SU-DHL-6 (cell line): ENCODE data around the gene GOLGA3.
A peak's percentile ranks its signal among the peaks of the same experiment; 100 is the strongest.
"Not testable (repeated sequence)": the region's sequence is repeated elsewhere in the genome, so short reads cannot be mapped to it uniquely, and the experiment has no call there.

Experiments
- H2AFZ ChIP-seq: fragments of 200-600 bp; sonication (generic); 2 replicates; pipeline ENCODE4 v1.6.1; 2014; ENCODE audit warnings: low read depth, mild to moderate bottlenecking, moderate library complexity, mixed read lengths, antibody characterized with exemption, low read length; ENCODE audit not compliant: severe bottlenecking
- H3F3A ChIP-seq: fragments of 200-600 bp; shearing (Covaris generic); 2 replicates; pipeline ENCODE4 v1.6.0; 2016; ENCODE audit warnings: antibody characterized with exemption, mild to moderate bottlenecking; ENCODE audit not compliant: insufficient read depth
- H3K27ac ChIP-seq: fragments of 200-600 bp; sonication (generic); 2 replicates; pipeline ENCODE4 v1.5.1; 2016; ENCODE audit warnings: low read depth, mild to moderate bottlenecking, low read length, moderate library complexity, mixed read lengths
- H3K27me3 ChIP-seq: fragments of 200-600 bp; sonication (generic), shearing (Covaris generic); 2 replicates; pipeline ENCODE4 v1.6.0; 2014; ENCODE audit warnings: mild to moderate bottlenecking, low read length
- H3K36me3 ChIP-seq: fragments of 200-600 bp; sonication (generic); 2 replicates; pipeline ENCODE4 v1.6.1; 2014; ENCODE audit warnings: mild to moderate bottlenecking, low read length, mixed read lengths
- H3K4me2 ChIP-seq: fragments of 300-600, 200-600 bp; shearing (Covaris generic), sonication (generic); 2 replicates; pipeline ENCODE4 v1.6.0; 2014; ENCODE audit warnings: low read length, low read depth, mild to moderate bottlenecking; ENCODE audit not compliant: poor library complexity, severe bottlenecking
- H3K4me3 ChIP-seq: fragments of 200-600 bp; sonication (generic); 2 replicates; pipeline ENCODE4 v1.5.1; 2014; ENCODE audit warnings: antibody characterized with exemption, low read length, mild to moderate bottlenecking, mixed read lengths; ENCODE audit not compliant: insufficient read depth, poor library complexity, severe bottlenecking
- H3K79me2 ChIP-seq: fragments of 200-600 bp; sonication (generic); 2 replicates; pipeline ENCODE4 v1.6.1; 2014; ENCODE audit warnings: mild to moderate bottlenecking, low read length, moderate library complexity; ENCODE audit not compliant: insufficient read depth
- H3K9ac ChIP-seq: fragments of 200-600 bp; sonication (generic); 2 replicates; pipeline ENCODE4 v1.7.0; 2014; ENCODE audit warnings: mild to moderate bottlenecking, low read length
- H3K9me2 ChIP-seq: fragments of 200-600 bp; sonication (generic); replicated peaks from 2 replicates; pipeline ENCODE4 v1.6.1; 2014; ENCODE audit warnings: low read length; ENCODE audit not compliant: insufficient read depth
- H3K9me3 ChIP-seq: fragments of 200-600 bp; sonication (generic); 2 replicates; pipeline ENCODE4 v1.6.1; 2014; ENCODE audit warnings: low read length, mixed read lengths; ENCODE audit not compliant: insufficient read depth
- H4K20me1 ChIP-seq: fragments of 200-600 bp; sonication (generic); 2 replicates; pipeline ENCODE4 v1.6.1; 2014; ENCODE audit warnings: low read depth, mild to moderate bottlenecking, antibody characterized with exemption, low read length, moderate library complexity, mixed read lengths
- CTCF ChIP-seq: fragments of 200-600 bp; sonication (generic); IDR thresholded peaks from one replicate; pipeline ENCODE4 v1.5.1; 2017; ENCODE audit warnings: antibody characterized with exemption, mild to moderate bottlenecking, low read length, moderate library complexity; ENCODE audit not compliant: insufficient read depth, poor library complexity, severe bottlenecking
- EZH2phosphoT487 ChIP-seq: fragments of 200-600 bp; sonication (generic), shearing (Covaris generic); conservative IDR thresholded peaks from 2 replicates; pipeline ENCODE4 v1.6.1; 2018; ENCODE audit warnings: mild to moderate bottlenecking, antibody characterized with exemption, low read length, moderate library complexity, mixed read lengths

Gene GOLGA3

GRCh38 chr12:132761032-132761920 is 67.4 kb downstream of the GOLGA3 start, which contains the start of gene ANKLE2:
ANKLE2 (minus strand) TSS chr12:132761832; CDS start chr12:132761798, 34 bp downstream.
- Histone ChIP-seq H4K20me1 (peaks cover 18% of the 10 kb centered on the region; the same call in 1 of the 2 replicates), H3F3A (0 out of 2 replicates have a peak, but pooled peaks cover 6% of the 10 kb centered on the region), H3K27ac (peak within 1 kb of the TSS; percentile 96), H3K4me2 (peak within 1 kb of the TSS; percentile 88), H2AFZ (peak within 1 kb of the TSS; percentile 77), H3K9me3 (no peaks in the 10 kb centered on the region), H3K27me3 (no peaks in the 10 kb centered on the region), H3K4me3 (peak within 1 kb of the TSS; percentile 93), H3K36me3 (0 out of 2 replicates have a peak, but pooled peaks cover 4% of the 10 kb centered on the region), H3K79me2 (peaks cover 59% of the 10 kb centered on the region), H3K9ac (peak within 1 kb of the TSS; percentile 99), H3K9me2 (no peaks in the 10 kb centered on the region)
- TF ChIP-seq EZH2phosphoT487 = no peak
- no peak for TF ChIP-seq CTCF

- Histone ChIP-seq H3K9me3 (no peaks in the 10 kb centered on the region), H3K9me2 (no peaks in the 10 kb centered on the region), H3F3A (0 out of 2 replicates have a peak, but pooled peaks cover 6% of the 10 kb centered on the region), H3K27ac (no peak overlapping the region), H3K27me3 (no peaks in the 10 kb centered on the region), H4K20me1 (peaks cover 18% of the 10 kb centered on the region; the same call in 1 of the 2 replicates), H3K9ac (no peak overlapping the region), H3K4me2 (no peak overlapping the region), H3K4me3 (no peak overlapping the region), H3K36me3 (peaks cover 10% of the 10 kb centered on the region; the same call in 1 of the 2 replicates), H3K79me2 (peaks cover 78% of the 10 kb centered on the region), H2AFZ (no peak overlapping the region)
- no peak for TF ChIP-seq CTCF
- TF ChIP-seq EZH2phosphoT487 = no peak
These were observed 69.3 kb downstream of the GOLGA3 start for GRCh38 chr12:132759359-132759758.

- not testable (repeated sequence) for H3K27ac ChIP-seq, H2AFZ ChIP-seq, H3K9me2 ChIP-seq, H3K4me3 ChIP-seq, H3K4me2 ChIP-seq, H3F3A ChIP-seq, H3K9ac ChIP-seq, H3K27me3 ChIP-seq, H3K9me3 ChIP-seq
- H3K36me3 ChIP-seq = peaks cover 13% of the 10 kb centered on the region; the same call in 1 of the 2 replicates
- peaks cover 18% of the 10 kb centered on the region; the same call in 1 of the 2 replicates for H4K20me1 ChIP-seq
- H3K79me2 ChIP-seq = peaks cover 82% of the 10 kb centered on the region
These were observed 69.8 kb downstream of the GOLGA3 start for GRCh38 chr12:132758825-132759224.
